ENCODE results near the gene ADGRV1. TPM values are rescaled to one million over a fixed set of nuclear protein-coding genes. Genes with fewer than 3 reads are reported as not detected.
A peak's percentile ranks its signal among the peaks of the same experiment; 100 is the strongest.

ADGRV1 gene
- total and polyA plus RNA-seq, 9 of the 15 experiments (the other 6 are each of a cell fraction or from before 2014, with no cell fraction given) = 21.7 to 156 (median 58.2) TPM

DNA sequence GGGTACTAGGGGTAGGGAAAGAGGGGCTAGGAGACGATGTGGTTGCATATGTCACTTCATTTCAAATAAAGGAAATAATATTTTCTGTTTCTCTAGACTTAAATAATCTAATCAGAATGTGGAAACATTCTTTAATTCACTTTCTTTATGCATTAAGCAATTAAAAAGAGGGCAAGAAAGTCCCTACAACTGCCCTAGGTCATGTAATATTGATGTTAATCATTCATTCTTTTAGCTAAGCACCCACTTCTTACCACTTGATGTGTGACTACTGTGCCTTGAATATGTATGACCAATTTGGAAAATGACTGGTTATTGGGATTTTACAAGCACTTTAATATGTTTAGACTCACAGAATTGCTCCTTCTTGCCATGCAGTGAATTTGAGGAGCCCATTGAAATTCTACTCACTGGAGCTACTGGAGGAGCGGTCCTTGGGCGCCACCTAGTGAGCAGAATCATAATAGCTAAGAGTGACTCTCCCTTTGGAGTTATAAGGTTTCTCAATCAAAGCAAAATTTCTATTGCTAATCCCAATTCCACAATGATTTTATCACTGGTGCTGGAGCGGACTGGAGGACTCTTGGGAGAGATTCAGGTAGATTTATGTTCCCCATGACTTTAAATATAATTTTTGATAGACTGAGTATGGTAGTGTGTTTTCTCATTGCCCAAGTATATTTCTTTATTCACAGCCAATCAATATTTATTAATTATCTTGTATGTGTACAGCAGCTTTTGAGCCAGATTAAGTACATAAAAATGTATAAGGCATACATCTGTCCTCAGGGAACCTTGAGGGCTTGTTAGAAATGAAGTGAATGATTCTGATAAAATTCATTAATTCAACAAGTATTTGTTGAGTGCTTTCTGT is 225.1 kb downstream of the ADGRV1 start (continued):
- TF ChIP-seq, protein P1, sequence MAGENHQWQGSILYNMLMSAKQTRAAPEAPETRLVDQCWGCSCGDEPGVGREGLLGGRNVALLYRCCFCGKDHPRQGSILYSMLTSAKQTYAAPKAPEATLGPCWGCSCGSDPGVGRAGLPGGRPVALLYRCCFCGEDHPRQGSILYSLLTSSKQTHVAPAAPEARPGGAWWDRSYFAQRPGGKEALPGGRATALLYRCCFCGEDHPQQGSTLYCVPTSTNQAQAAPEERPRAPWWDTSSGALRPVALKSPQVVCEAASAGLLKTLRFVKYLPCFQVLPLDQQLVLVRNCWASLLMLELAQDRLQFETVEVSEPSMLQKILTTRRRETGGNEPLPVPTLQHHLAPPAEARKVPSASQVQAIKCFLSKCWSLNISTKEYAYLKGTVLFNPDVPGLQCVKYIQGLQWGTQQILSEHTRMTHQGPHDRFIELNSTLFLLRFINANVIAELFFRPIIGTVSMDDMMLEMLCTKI (IDR thresholded peaks at IDR 0.05; ENCODE audit: partially characterized antibody) = no peak
- TF ChIP-seq XRCC4 (IDR thresholded peaks at IDR 0.05; ENCODE audit: extremely low read depth, insufficient read depth, insufficient read length) (no peak), HMG20B (CRISPR knock-in tag; IDR thresholded peaks at IDR 0.05) (no peak), LEF1 (IDR thresholded peaks at IDR 0.05) (no peak), RAD21 (CRISPR knock-in tag; conservative IDR thresholded peaks at IDR 0.05 in 1 of 2, IDR thresholded peaks at IDR 0.05 in 1 of 2) (peak; percentile 77 to 84), SP1 (CRISPR knock-in tag; IDR thresholded peaks at IDR 0.05) (no peak), MEF2D (tag; conservative IDR thresholded peaks at IDR 0.05; ENCODE audit: low read depth) (no peak), FOXK2 (conservative IDR thresholded peaks at IDR 0.05 in 1 of 2, IDR thresholded peaks at IDR 0.05 in 1 of 2; ENCODE audit: low read depth in 2 of 2) (0 out of 4 replicates have a peak, but pooled peaks of 1 of the 2 experiments have one; percentile 6), THRAP3 (IDR thresholded peaks at IDR 0.05; ENCODE audit: borderline replicate concordance) (no peak), ETV1 (tag; conservative IDR thresholded peaks at IDR 0.05; ENCODE audit: low read depth) (no peak), MAZ (CRISPR knock-in tag; conservative IDR thresholded peaks at IDR 0.05 in 1 of 2, IDR thresholded peaks at IDR 0.05 in 1 of 2) (peak in 1 of 2 experiments; percentile 29; a peak in 1 of 4 replicates), NFE2 (IDR thresholded peaks at IDR 0.05; ENCODE audit: low read depth) (no peak), DMBX1 (CRISPR knock-in tag; IDR thresholded peaks at IDR 0.05; ENCODE audit: borderline replicate concordance) (no peak)
- TF ChIP-seq, protein P2, sequence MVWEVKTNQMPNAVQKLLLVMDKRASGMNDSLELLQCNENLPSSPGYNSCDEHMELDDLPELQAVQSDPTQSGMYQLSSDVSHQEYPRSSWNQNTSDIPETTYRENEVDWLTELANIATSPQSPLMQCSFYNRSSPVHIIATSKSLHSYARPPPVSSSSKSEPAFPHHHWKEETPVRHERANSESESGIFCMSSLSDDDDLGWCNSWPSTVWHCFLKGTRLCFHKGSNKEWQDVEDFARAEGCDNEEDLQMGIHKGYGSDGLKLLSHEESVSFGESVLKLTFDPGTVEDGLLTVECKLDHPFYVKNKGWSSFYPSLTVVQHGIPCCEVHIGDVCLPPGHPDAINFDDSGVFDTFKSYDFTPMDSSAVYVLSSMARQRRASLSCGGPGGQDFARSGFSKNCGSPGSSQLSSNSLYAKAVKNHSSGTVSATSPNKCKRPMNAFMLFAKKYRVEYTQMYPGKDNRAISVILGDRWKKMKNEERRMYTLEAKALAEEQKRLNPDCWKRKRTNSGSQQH (CRISPR knock-in tag; IDR thresholded peaks at IDR 0.05) = no peak
- TF ChIP-seq, protein P3, sequence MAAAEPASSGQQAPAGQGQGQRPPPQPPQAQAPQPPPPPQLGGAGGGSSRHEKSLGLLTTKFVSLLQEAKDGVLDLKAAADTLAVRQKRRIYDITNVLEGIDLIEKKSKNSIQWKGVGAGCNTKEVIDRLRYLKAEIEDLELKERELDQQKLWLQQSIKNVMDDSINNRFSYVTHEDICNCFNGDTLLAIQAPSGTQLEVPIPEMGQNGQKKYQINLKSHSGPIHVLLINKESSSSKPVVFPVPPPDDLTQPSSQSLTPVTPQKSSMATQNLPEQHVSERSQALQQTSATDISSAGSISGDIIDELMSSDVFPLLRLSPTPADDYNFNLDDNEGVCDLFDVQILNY (CRISPR knock-in tag; IDR thresholded peaks at IDR 0.05) = no peak
- TF ChIP-seq, protein P4, sequence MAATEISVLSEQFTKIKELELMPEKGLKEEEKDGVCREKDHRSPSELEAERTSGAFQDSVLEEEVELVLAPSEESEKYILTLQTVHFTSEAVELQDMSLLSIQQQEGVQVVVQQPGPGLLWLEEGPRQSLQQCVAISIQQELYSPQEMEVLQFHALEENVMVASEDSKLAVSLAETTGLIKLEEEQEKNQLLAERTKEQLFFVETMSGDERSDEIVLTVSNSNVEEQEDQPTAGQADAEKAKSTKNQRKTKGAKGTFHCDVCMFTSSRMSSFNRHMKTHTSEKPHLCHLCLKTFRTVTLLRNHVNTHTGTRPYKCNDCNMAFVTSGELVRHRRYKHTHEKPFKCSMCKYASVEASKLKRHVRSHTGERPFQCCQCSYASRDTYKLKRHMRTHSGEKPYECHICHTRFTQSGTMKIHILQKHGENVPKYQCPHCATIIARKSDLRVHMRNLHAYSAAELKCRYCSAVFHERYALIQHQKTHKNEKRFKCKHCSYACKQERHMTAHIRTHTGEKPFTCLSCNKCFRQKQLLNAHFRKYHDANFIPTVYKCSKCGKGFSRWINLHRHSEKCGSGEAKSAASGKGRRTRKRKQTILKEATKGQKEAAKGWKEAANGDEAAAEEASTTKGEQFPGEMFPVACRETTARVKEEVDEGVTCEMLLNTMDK (IDR thresholded peaks at IDR 0.05; ENCODE audit: borderline replicate concordance, insufficient read depth, low read depth, low read length, poor library complexity, severe bottlenecking) = peak; percentile 20

Data from K562 (cell line).